H9 (cell line): ENCODE measurements around the gene IQUB. TPM values are rescaled to one million over a fixed set of nuclear protein-coding genes. Genes with fewer than 3 reads are reported as not detected.

Experiments
- DNase-seq: peaks from one replicate; pipeline ENCODE4 v3.0.0-alpha.2; 2017
- H2AFZ ChIP-seq: one replicate; pipeline ENCODE4 v1.6.1; 2013; ENCODE audit warnings: mild to moderate bottlenecking, low read length, control low read depth, moderate library complexity
- H2AK5ac ChIP-seq: 2 replicates; pipeline ENCODE4 v1.6.1; 2013; ENCODE audit warnings: low read length, control low read depth, mixed read lengths; ENCODE audit not compliant: insufficient read length
- H2BK120ac ChIP-seq: one replicate; pipeline ENCODE4 v1.6.1; 2013; ENCODE audit warnings: low read depth, mild to moderate bottlenecking, low read length, control low read depth, inconsistent platforms; ENCODE audit not compliant: poor library complexity, severe bottlenecking
- H2BK12ac ChIP-seq: 2 replicates; pipeline ENCODE4 v1.6.1; 2013; ENCODE audit warnings: low read length, control low read depth, mixed read lengths, low read depth; ENCODE audit not compliant: insufficient read length
- H2BK15ac ChIP-seq: 2 replicates; pipeline ENCODE4 v1.6.1; 2013; ENCODE audit warnings: low read depth, low read length, control low read depth
- H2BK20ac ChIP-seq: one replicate; pipeline ENCODE4 v1.6.1; 2013; ENCODE audit warnings: low read depth, mild to moderate bottlenecking, low read length, control low read depth, inconsistent platforms; ENCODE audit not compliant: poor library complexity, severe bottlenecking
- H2BK5ac ChIP-seq: 2 replicates; pipeline ENCODE4 v1.6.1; 2013; ENCODE audit warnings: low read length, control low read depth, mixed read lengths; ENCODE audit not compliant: insufficient read length
- H3K14ac ChIP-seq: 2 replicates; pipeline ENCODE4 v1.6.1; 2013; ENCODE audit warnings: low read length, control low read depth; ENCODE audit not compliant: insufficient read depth
- H3K18ac ChIP-seq: 2 replicates; pipeline ENCODE4 v1.6.1; 2013; ENCODE audit warnings: low read depth, mild to moderate bottlenecking, mixed read lengths, low read length, control low read depth; ENCODE audit not compliant: insufficient read length
- H3K23ac ChIP-seq: 2 replicates; pipeline ENCODE4 v1.6.1; 2013; ENCODE audit warnings: low read length, control low read depth, mixed read lengths, low read depth; ENCODE audit not compliant: insufficient read length
- H3K23me2 ChIP-seq: 2 replicates; pipeline ENCODE4 v1.6.1; 2013; ENCODE audit warnings: low read depth, mild to moderate bottlenecking, mixed read lengths, low read length, control low read depth; ENCODE audit not compliant: insufficient read length, poor library complexity, severe bottlenecking
- H3K27ac ChIP-seq: 2 replicates; pipeline ENCODE4 v1.5.1; 2013; ENCODE audit warnings: low read length, control low read depth, mixed read lengths, low read depth; ENCODE audit not compliant: insufficient read length
- H3K27me3 ChIP-seq: 2 replicates; pipeline ENCODE4 v1.6.1; 2013; ENCODE audit warnings: low read length, control low read depth, inconsistent platforms; ENCODE audit not compliant: insufficient read depth
- H3K4ac ChIP-seq: 2 replicates; pipeline ENCODE4 v1.6.1; 2013; ENCODE audit warnings: low read depth, mild to moderate bottlenecking, control low read depth, inconsistent platforms, low read length, moderate library complexity
- H3K4me1 ChIP-seq: 2 replicates; pipeline ENCODE4 v1.6.1; 2013; ENCODE audit warnings: low read length, control low read depth, inconsistent platforms; ENCODE audit not compliant: insufficient read depth
- H3K4me2 ChIP-seq: 2 replicates; pipeline ENCODE4 v1.6.1; 2013; ENCODE audit warnings: low read length, control low read depth, mixed read lengths; ENCODE audit not compliant: insufficient read length, insufficient read depth
- H3K56ac ChIP-seq: 2 replicates; pipeline ENCODE4 v1.6.1; 2013; ENCODE audit warnings: low read depth, mild to moderate bottlenecking, mixed read lengths, low read length, control low read depth; ENCODE audit not compliant: insufficient read length
- H3K79me1 ChIP-seq: 2 replicates; pipeline ENCODE4 v1.6.1; 2013; ENCODE audit warnings: low read depth, mild to moderate bottlenecking, moderate library complexity, low read length, control low read depth, inconsistent platforms; ENCODE audit not compliant: insufficient read depth, poor library complexity, severe bottlenecking
- H3K79me2 ChIP-seq: 2 replicates; pipeline ENCODE4 v1.6.1; 2013; ENCODE audit warnings: low read length, control low read depth, inconsistent platforms; ENCODE audit not compliant: insufficient read depth
- H3K9ac ChIP-seq: 2 replicates; pipeline ENCODE4 v1.6.1; 2013; ENCODE audit warnings: low read length, control low read depth, mixed read lengths; ENCODE audit not compliant: insufficient read length; ENCODE audit errors: extremely low read depth
- H3K9me3 ChIP-seq: one replicate; pipeline ENCODE4 v1.6.1; 2013; ENCODE audit warnings: low read depth, low read length, inconsistent platforms; ENCODE audit not compliant: control insufficient read depth
- H3T11ph ChIP-seq: one replicate; pipeline ENCODE4 v1.6.1; 2013; ENCODE audit warnings: mild to moderate bottlenecking, low read length, control low read depth, inconsistent platforms
- H4K20me1 ChIP-seq: one replicate; pipeline ENCODE4 v1.6.1; 2013; ENCODE audit not compliant: control insufficient read depth, insufficient read length, insufficient read depth
- H4K5ac ChIP-seq: 2 replicates; pipeline ENCODE4 v1.6.1; 2013; ENCODE audit warnings: low read depth, mild to moderate bottlenecking, mixed read lengths, low read length, control low read depth; ENCODE audit not compliant: insufficient read length
- H4K8ac ChIP-seq: replicated peaks from 2 replicates; pipeline ENCODE4 v1.6.1; 2013; ENCODE audit warnings: low read length, control low read depth, mixed read lengths, low read depth; ENCODE audit not compliant: insufficient read length
- H4K91ac ChIP-seq: 2 replicates; pipeline ENCODE4 v1.6.1; 2013; ENCODE audit warnings: low read depth, mild to moderate bottlenecking, moderate library complexity, mixed read lengths, low read length, control low read depth; ENCODE audit not compliant: insufficient read length
- H3K27ac Mint-ChIP-seq, 3 experiments: 2 replicates in 2 of 3; 3 replicates in 1 of 3; pipeline ENCODE4 v1.8.0; 2020 to 2021; ENCODE audit warnings: mixed read lengths in 3 of 3, mild to moderate bottlenecking in 1 of 3, moderate library complexity in 1 of 3
- H3K27me3 Mint-ChIP-seq: 2 replicates; pipeline ENCODE4 v1.8.0; 2021; ENCODE audit warnings: low read depth, mild to moderate bottlenecking, moderate library complexity, mixed read lengths
- H3K36me3 Mint-ChIP-seq, 3 experiments: 2 replicates in 2 of 3; 3 replicates in 1 of 3; pipeline ENCODE4 v1.8.0; 2020 to 2021; ENCODE audit warnings: low read depth in 3 of 3, mixed read lengths in 3 of 3; ENCODE audit not compliant: insufficient read depth in 1 of 3
- H3K4me1 Mint-ChIP-seq, 2 experiments: 2 replicates each; pipeline ENCODE4 v1.8.0; 2020; ENCODE audit warnings: mixed read lengths in 2 of 2
- H3K4me3 Mint-ChIP-seq, 2 experiments: 2 replicates in 1 of 2; 3 replicates in 1 of 2; pipeline ENCODE4 v1.8.0; 2020 to 2021; ENCODE audit warnings: mild to moderate bottlenecking in 2 of 2, mixed read lengths in 2 of 2, moderate library complexity in 1 of 2
- H3K9me3 Mint-ChIP-seq, 2 experiments: 2 replicates in 1 of 2; 3 replicates in 1 of 2; pipeline ENCODE4 v1.8.0; 2020; ENCODE audit warnings: mild to moderate bottlenecking in 2 of 2, mixed read lengths in 2 of 2, moderate library complexity in 1 of 2
- CTCF ChIP-seq: fragments of 200-600 bp; sonication (generic); conservative IDR thresholded peaks from 3 replicates; pipeline ENCODE4 v1.8.0; 2021; ENCODE audit warnings: antibody characterized with exemption, mild to moderate bottlenecking
- WGBS: extraction: QIAGEN DNeasy Blood & Tissue Kit; methylation state at CpG from one replicate; pipeline ENCODE4 v1.1.7; 2013; ENCODE audit warnings: missing lambda C conversion rate, low lambda C conversion rate, mixed read lengths; ENCODE audit not compliant: insufficient read length; ENCODE audit errors: extremely low coverage; 5-methylcytosine and 5-hydroxymethylcytosine counted together
- total RNA-seq: library from RNA; stranded (reverse); gene quantifications from 2 replicates; pipeline ENCODE4 v1.2.1, GENCODE V29; 2021

Gene IQUB
- total RNA-seq, 1 experiment from 2014 or later: 0.28 TPM

- H3K23me2 ChIP-seq: no peaks in the 10 kb centered on the region
- H3K4me1 ChIP-seq: peaks cover 4% of the 10 kb centered on the region; the same call in 1 of the 2 replicates
- no peak overlapping the region for H4K5ac ChIP-seq
- H2AFZ ChIP-seq: peak overlapping the region; percentile 79
- no peak overlapping the region for H3K4me2 ChIP-seq
- no peak overlapping the region for H3K23ac ChIP-seq
- Mint-ChIP-seq H3K4me3 (no peak overlapping the region), H3K27ac (peak overlapping the region in 2 of 3 experiments; percentile 25 to 91; a peak in 2 of 7 replicates), H3K4me1 (peaks cover 17 to 19% of the 10 kb centered on the region in 2 experiments), H3K9me3 (no peaks in the 10 kb centered on the region), H3K27me3 (no peaks in the 10 kb centered on the region), H3K36me3 (no peaks in the 10 kb centered on the region)
- H4K91ac ChIP-seq: no peak overlapping the region
- no peaks in the 10 kb centered on the region for H3K79me1 ChIP-seq
- H3K14ac ChIP-seq: no peak overlapping the region
- TF ChIP-seq CTCF: peak; percentile 83
- no peak overlapping the region for H3K27ac ChIP-seq
- H2BK15ac ChIP-seq: no peak overlapping the region
- H3K79me2 ChIP-seq: no peaks in the 10 kb centered on the region
- H3K9me3 ChIP-seq: no peaks in the 10 kb centered on the region
- H4K20me1 ChIP-seq: no peaks in the 10 kb centered on the region
- H3K18ac ChIP-seq: no peak overlapping the region
- no peak overlapping the region for H3K56ac ChIP-seq
- no peak overlapping the region for H2BK120ac ChIP-seq
- no peak overlapping the region for H3K9ac ChIP-seq
- H2AK5ac ChIP-seq: no peak overlapping the region
- H4K8ac ChIP-seq: no peak overlapping the region
- no peaks in the 10 kb centered on the region for H3K27me3 ChIP-seq
- no peak overlapping the region for H2BK12ac ChIP-seq
- no peak overlapping the region for H2BK5ac ChIP-seq
- H3T11ph ChIP-seq: no peak overlapping the region
- H3K4ac ChIP-seq: no peak overlapping the region
- no CpG with 5 or more reads among the region's 8 CpGs for WGBS
- H2BK20ac ChIP-seq: no peak overlapping the region
- peak; percentile 48 for DNase-seq
These were observed 46.2 kb upstream of the IQUB start for GRCh38 chr7:123580406-123581161.
